GM18498 (cell line): ENCODE results near the gene AR.

Experiments
- ATAC-seq: cut with Tn5 transposase; IDR thresholded peaks from one replicate; pipeline ENCODE4 v1.9.1; 2021; ENCODE audit warnings: mild to moderate bottlenecking, moderate library complexity; ENCODE audit not compliant: unreplicated experiment

Gene AR

DNA sequence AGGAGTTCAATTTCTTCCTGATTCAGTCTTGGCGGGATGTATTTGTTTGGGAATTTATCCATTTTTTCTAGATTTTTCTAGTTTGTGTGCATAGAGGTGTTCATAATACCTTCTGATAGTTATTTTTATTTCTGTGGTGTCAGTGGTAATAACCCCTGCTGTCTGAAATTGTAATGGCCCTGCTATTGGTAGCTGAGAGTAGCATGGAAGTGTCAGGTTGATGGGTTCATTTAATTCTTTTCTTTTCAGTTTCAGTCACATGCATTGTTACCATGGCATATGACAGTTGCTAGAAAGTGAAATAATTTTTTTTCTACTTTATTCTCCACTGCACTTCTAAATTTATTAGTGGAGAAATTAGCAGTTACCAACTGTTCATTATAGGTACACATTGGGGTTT lies 20.7 kb downstream of the AR start:
- no peak for ATAC-seq

GRCh38 chrX:67568769-67569168 lies 24.9 kb downstream of the AR start:
- no peak for ATAC-seq

GRCh38 chrX:67570839-67571238 lies 27.0 kb downstream of the AR start:
- no peak for ATAC-seq

DNA sequence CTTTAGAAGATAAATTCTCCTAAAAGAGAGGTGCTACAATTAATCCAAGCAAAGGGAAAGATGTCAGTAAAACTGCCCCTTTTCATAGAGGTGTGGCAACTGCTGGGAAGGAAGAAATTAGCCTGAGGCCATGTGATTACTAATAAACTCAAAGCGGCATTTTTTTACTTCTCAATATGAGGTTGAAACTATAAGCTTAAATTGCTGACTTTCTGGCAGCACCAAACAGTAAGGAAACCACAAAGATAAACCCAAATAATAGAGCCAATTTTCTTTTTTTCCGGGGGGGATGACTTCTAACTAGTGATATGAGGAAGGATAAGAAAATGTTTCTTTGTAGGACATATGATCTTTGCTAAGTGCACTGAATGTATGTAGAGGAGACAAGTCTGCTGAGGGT lies 30.9 kb downstream of the AR start:
- ATAC-seq = no peak

- no peak for ATAC-seq
Measured at GRCh38 chrX:67582436-67582835, 38.6 kb downstream of the AR start.

GRCh38 chrX:67583171-67583570 lies 39.4 kb downstream of the AR start:
- ATAC-seq = no peak

GRCh38 chrX:67585401-67585800 lies 41.6 kb downstream of the AR start:
- ATAC-seq = no peak

GRCh38 chrX:67587946-67588624 lies 44.3 kb downstream of the AR start:
- ATAC-seq = no peak

DNA sequence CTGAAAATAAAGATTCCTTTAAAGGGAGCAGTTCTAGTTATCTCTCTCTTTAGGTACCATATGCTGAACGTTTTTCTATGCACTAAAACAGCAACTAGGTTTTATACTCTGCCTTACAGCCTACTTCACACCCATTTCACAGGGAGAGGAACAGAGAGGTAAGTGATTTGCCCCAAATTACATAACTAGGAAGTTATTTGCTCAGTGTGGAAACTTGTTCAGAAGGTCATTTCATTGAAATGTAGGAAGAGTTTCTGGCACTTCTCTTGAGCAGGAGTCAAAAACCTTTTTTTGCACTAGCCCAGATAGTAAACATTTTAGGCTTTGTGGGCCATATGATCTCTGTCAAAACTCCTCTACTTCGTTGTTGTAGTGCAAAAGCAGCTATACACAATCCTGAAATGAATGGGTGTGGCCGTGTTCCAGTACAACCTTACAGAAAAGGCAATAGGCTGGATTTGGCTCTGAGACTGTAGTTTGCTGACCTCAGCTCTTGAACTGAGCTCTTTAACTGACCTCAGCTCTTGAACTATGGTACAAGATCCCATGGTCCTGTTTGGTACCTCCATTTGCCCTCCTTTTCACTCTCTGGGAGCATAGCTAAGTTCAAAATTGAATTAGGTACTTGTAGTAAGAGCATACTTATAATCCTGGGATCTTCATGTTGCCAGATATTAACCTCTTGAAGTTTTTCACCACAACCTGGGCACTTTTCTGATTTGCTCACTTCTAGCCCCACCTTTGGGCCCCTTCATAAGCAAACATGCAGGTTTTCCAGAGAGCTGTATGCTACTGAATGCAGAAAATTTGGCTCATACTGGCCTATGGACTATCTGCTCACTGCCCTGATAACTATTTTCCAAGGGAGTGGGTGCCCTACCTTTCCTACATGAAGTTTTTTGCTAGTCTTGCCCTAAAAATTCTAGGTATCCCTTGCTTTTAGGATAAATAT lies 53.3 kb downstream of the AR start:
- no peak for ATAC-seq

DNA sequence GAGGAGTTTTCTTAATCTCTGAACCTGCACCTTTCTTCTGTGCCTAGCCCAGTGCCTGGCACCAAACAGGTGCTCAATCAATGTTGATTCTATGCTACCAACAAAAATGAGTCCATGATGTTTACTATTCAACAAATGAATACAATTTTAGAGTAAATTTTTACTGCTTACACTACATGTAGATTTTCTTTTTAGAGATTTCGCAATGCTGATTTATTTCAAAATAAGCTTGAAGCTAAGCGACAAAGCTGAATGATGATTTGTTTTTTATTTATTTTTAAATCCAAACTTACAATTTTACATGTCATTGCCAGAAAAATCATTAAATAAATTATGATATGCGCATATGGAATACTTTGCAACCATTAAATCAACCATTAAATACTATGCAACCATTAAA lies 55.7 kb downstream of the AR start:
- no peak for ATAC-seq

- ATAC-seq = no peak
Measured at GRCh38 chrX:67601771-67602170, 58.0 kb downstream of the AR start.

- no peak for ATAC-seq
Measured at GRCh38 chrX:67604979-67605703, 61.3 kb downstream of the AR start.

- no peak for ATAC-seq
Measured at GRCh38 chrX:67607466-67607865, 63.6 kb downstream of the AR start.

GRCh38 chrX:67610282-67610681 lies 66.5 kb downstream of the AR start:
- ATAC-seq = no peak

DNA sequence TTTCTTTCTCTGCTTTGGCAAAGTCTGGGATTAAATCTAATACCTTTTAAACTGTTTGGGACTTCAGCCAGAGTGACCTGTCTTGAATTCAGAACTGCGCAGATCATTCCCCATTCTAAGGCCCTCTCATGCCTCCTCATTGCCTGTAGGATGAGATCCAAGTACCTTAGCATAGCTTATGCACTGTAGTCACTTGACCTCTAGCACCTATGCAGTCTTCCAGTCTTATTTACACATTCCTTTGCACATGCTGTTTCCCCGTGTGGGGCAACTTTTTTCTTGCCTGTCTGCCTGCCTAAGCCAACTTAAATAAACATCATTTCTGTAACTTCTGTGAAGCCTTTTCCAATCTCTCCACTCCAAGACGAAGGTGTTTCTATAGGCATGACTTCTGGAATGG lies 68.4 kb downstream of the AR start:
- ATAC-seq = no peak

GRCh38 chrX:67613366-67613765 lies 69.5 kb downstream of the AR start:
- ATAC-seq = no peak

GRCh38 chrX:67613996-67614395 lies 70.2 kb downstream of the AR start:
- ATAC-seq = no peak

DNA sequence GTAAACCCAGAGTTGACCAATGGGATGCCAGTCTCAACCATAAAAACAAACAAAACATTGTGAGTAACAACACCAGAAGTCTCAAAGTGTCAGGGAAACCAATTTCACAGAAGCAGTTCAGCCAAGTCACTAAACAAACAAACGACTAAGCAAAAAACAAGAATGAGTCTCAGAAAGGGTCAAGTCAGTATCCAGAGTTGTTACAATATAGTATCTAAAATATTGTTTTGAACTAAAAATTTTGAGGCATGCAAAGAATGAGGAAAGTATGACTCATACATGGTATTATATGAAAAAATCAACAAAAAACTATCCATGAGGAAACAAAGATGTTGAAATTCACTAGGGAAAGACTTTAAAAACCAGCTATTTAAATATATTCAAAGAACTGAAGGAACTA lies 70.6 kb downstream of the AR start:
- no peak for ATAC-seq

- ATAC-seq = no peak
Measured at GRCh38 chrX:67619253-67619652, 75.4 kb downstream of the AR start.

DNA sequence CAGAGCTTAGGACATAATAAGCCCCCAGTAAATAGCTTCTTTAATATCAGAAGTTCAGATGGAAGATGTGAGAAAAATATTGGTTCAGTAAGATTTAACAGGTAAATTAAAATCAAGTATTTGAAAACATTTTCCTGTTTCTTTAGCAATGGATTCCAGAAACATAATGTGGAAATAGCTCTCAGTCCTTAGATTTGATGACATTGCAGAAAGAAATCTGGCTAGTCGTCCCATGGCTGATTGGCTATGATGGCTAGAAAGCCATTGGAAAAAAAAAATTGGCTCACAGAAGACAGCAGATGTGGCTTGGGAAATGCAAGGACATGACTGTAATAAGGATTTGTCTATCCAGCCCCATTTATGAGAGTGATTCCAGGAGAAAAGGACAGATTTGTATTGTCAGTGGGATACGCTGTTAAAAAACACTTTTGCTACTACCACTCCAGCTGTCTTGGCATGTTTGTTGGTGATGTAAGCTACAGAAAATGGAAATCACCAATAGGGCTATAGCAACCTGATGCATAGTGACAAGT lies 78.3 kb downstream of the AR start:
- no peak for ATAC-seq

GRCh38 chrX:67624325-67624724 lies 80.5 kb downstream of the AR start:
- ATAC-seq = no peak
